ENCODE measurements around the gene MRPS5.
"Not testable (repeated sequence)": the region's sequence is repeated elsewhere in the genome, so short reads cannot be mapped to it uniquely, and the experiment has no call there.

Gene MRPS5

DNA sequence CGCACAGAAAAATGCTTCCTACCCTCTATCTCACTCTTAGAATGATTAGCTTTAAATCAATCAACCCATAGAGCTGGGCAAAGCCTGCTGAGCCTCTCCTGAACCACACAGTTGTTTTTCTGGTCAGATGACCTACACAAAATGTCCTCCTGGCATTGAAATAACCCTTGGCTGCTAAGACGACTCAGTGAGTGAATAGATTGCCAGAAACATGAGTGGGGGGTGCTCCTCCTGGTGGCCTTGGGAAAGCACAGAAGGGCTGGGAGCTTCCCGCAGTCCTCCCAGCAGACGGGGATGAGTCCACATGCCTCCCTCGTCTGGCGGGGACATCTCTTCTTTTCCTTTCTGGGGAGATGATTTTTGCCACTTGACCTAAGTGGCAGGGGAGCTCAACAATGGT, 81.2 kb downstream of the MRPS5 start:
- ATAC-seq (no peak), DNase-seq (no peak)
- Mint-ChIP-seq H3K27me3 (no peaks in the 10 kb centered on the region), H3K4me1 (peaks cover 74% of the 10 kb centered on the region), H3K4me3 (no peak overlapping the region), H3K36me3 (ENCODE audit: low read depth) (peaks cover 17% of the 10 kb centered on the region), H3K9me3 (peaks cover 29% of the 10 kb centered on the region), H3K27ac (no peak overlapping the region)

- peak overlapping the region; percentile 33 for H3K27ac Mint-ChIP-seq
- H3K9me3 Mint-ChIP-seq: peaks cover 29% of the 10 kb centered on the region
- ATAC-seq (no peak), DNase-seq (no peak)
- H3K4me3 Mint-ChIP-seq: no peak overlapping the region
- peaks cover 17% of the 10 kb centered on the region for H3K36me3 Mint-ChIP-seq (ENCODE audit: low read depth)
- peaks cover 77% of the 10 kb centered on the region for H3K4me1 Mint-ChIP-seq
- H3K27me3 Mint-ChIP-seq: no peaks in the 10 kb centered on the region
Measured at GRCh38 chr2:95039978-95040377, 81.6 kb downstream of the MRPS5 start.

- Mint-ChIP-seq H3K36me3 (ENCODE audit: low read depth) (peaks cover 17% of the 10 kb centered on the region), H3K27me3 (no peaks in the 10 kb centered on the region), H3K4me1 (peaks cover 77% of the 10 kb centered on the region), H3K27ac (peak overlapping the region; percentile 61), H3K9me3 (peaks cover 29% of the 10 kb centered on the region), H3K4me3 (no peak overlapping the region)
- ATAC-seq (no peak), DNase-seq (no peak)
Measured at GRCh38 chr2:95039363-95039762, 82.2 kb downstream of the MRPS5 start.

GRCh38 chr2:95038635-95039298, 82.8 kb downstream of the MRPS5 start:
- H3K4me3 Mint-ChIP-seq: no peak overlapping the region
- H3K9me3 Mint-ChIP-seq: peaks cover 29% of the 10 kb centered on the region
- no peak for ATAC-seq
- H3K27ac Mint-ChIP-seq: peak overlapping the region; percentile 61
- H3K36me3 Mint-ChIP-seq (ENCODE audit: low read depth): peaks cover 17% of the 10 kb centered on the region
- no peak for DNase-seq
- H3K4me1 Mint-ChIP-seq: peaks cover 76% of the 10 kb centered on the region
- no peaks in the 10 kb centered on the region for H3K27me3 Mint-ChIP-seq

- DNase-seq, H3K27me3 Mint-ChIP-seq, ATAC-seq, H3K4me3 Mint-ChIP-seq: not testable (repeated sequence)
- peaks cover 17% of the 10 kb centered on the region for H3K36me3 Mint-ChIP-seq (ENCODE audit: low read depth)
- H3K27ac Mint-ChIP-seq: peak overlapping the region; percentile 90
- peaks cover 29% of the 10 kb centered on the region for H3K9me3 Mint-ChIP-seq
- peaks cover 73% of the 10 kb centered on the region for H3K4me1 Mint-ChIP-seq
Measured at GRCh38 chr2:95037841-95038585, 83.6 kb downstream of the MRPS5 start.

DNA sequence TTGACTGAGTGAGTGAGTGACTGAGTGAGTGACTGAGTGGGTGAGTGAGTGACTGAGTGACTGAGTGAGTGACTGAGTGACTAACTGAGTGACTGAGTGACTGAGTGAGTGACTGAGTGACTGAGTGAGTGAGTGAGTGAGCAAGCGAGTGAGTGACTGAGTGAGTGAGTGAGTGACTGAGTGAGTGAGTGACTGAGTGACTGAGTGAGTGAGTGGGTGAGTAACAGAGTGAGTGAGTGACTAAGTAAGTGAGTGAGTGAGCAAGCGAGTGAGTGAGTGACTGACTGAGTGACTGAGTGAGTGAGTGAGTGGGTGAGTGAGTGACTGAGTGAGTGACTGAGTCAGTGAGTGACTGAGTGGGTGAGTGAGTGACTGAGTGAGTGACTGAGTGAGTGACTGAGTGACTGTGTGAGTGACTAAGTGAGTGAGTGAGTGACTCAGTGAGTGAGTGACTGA, 84.2 kb downstream of the MRPS5 start:
- peak overlapping the region; percentile 90 for H3K27ac Mint-ChIP-seq
- H3K4me3 Mint-ChIP-seq: no peak overlapping the region
- H3K27me3 Mint-ChIP-seq: no peaks in the 10 kb centered on the region
- H3K36me3 Mint-ChIP-seq (ENCODE audit: low read depth): peaks cover 17% of the 10 kb centered on the region
- H3K4me1 Mint-ChIP-seq: peaks cover 68% of the 10 kb centered on the region
- ATAC-seq (no peak), DNase-seq (no peak)
- peaks cover 29% of the 10 kb centered on the region for H3K9me3 Mint-ChIP-seq

GRCh38 chr2:95036596-95037383, 84.8 kb downstream of the MRPS5 start:
- H3K27ac Mint-ChIP-seq: peak overlapping the region; percentile 90
- no peak overlapping the region for H3K4me3 Mint-ChIP-seq
- DNase-seq (no peak), ATAC-seq (no peak)
- H3K36me3 Mint-ChIP-seq (ENCODE audit: low read depth): peaks cover 17% of the 10 kb centered on the region
- H3K27me3 Mint-ChIP-seq: no peaks in the 10 kb centered on the region
- H3K9me3 Mint-ChIP-seq: peaks cover 29% of the 10 kb centered on the region
- peaks cover 63% of the 10 kb centered on the region for H3K4me1 Mint-ChIP-seq
